Stomach smooth muscle (tissue), 2 donors: ENCODE results near the gene GOLIM4.

ENCODE experiments used
- H3K27ac ChIP-seq: one replicate; pipeline ENCODE4 v1.7.0; 2013; ENCODE audit warnings: mild to moderate bottlenecking, low read length, inconsistent platforms
- H3K27me3 ChIP-seq, 2 donors: one replicate each; pipeline ENCODE4 v1.7.0; 2013; ENCODE audit warnings: low read length in 2 of 2; ENCODE audit not compliant: insufficient read depth in 2 of 2, control insufficient read depth in 1 of 2
- H3K36me3 ChIP-seq, 2 donors: one replicate each; pipeline ENCODE4 v1.7.0; 2013; ENCODE audit warnings: low read length in 2 of 2; ENCODE audit not compliant: control insufficient read depth in 2 of 2, insufficient read depth in 2 of 2
- H3K4me1 ChIP-seq: one replicate; pipeline ENCODE4 v1.7.0; 2013; ENCODE audit warnings: low read length; ENCODE audit not compliant: control insufficient read depth, insufficient read depth
- H3K4me3 ChIP-seq, 2 donors: one replicate each; pipeline ENCODE4 v1.7.0; 2013; ENCODE audit warnings: low read length in 2 of 2
- H3K9ac ChIP-seq, 2 donors: one replicate each; pipeline ENCODE4 v1.7.0; 2013; ENCODE audit warnings: low read length in 2 of 2, mild to moderate bottlenecking in 1 of 2
- H3K9me3 ChIP-seq, 2 donors: one replicate each; pipeline ENCODE4 v1.7.0; 2013; ENCODE audit warnings: low read length in 2 of 2; ENCODE audit not compliant: control insufficient read depth in 2 of 2
- donor health status: healthy.
- donor health status: Pancreatic carcinoma.

The GOLIM4 gene

GRCh38 chr3:167967257-167968036, 128.3 kb downstream of the GOLIM4 start:
- H3K9me3 ChIP-seq: no peaks in the 10 kb centered on the region
- no peaks in the 10 kb centered on the region for H3K27me3 ChIP-seq
- H3K36me3 ChIP-seq: no peaks in the 10 kb centered on the region
- no peak overlapping the region for H3K27ac ChIP-seq
- no peak overlapping the region for H3K4me3 ChIP-seq
- H3K9ac ChIP-seq: no peak overlapping the region
- H3K4me1 ChIP-seq: no peaks in the 10 kb centered on the region
